GM21576 (cell line): Measurements from ENCODE around the gene MRPL9.
"Not testable (repeated sequence)": the region's sequence is repeated elsewhere in the genome, so short reads cannot be mapped to it uniquely, and the experiment has no call there.

ENCODE experiments used
- ATAC-seq: cut with Tn5 transposase; IDR thresholded peaks from one replicate; pipeline ENCODE4 v1.9.1; 2021; ENCODE audit warnings: mild to moderate bottlenecking, moderate library complexity; ENCODE audit not compliant: unreplicated experiment

The MRPL9 gene

GRCh38 chr1:151787689-151788088 is 24.4 kb upstream of the MRPL9 start:
- no peak for ATAC-seq

GRCh38 chr1:151783796-151784195 is 20.5 kb upstream of the MRPL9 start:
- ATAC-seq = no peak

- no peak for ATAC-seq
These were observed 19.4 kb upstream of the MRPL9 start for GRCh38 chr1:151782741-151783140.

GRCh38 chr1:151782026-151782425 is 18.7 kb upstream of the MRPL9 start:
- ATAC-seq = not testable (repeated sequence)

GRCh38 chr1:151780736-151781135 is 17.4 kb upstream of the MRPL9 start:
- ATAC-seq = not testable (repeated sequence)

- no peak for ATAC-seq
These were observed 16.6 kb upstream of the MRPL9 start for GRCh38 chr1:151779852-151780251.

GRCh38 chr1:151777317-151777716 is 14.0 kb upstream of the MRPL9 start:
- ATAC-seq = no peak

- no peak for ATAC-seq
These were observed 13.4 kb upstream of the MRPL9 start for GRCh38 chr1:151776665-151777062.

- ATAC-seq = no peak
These were observed 12.8 kb upstream of the MRPL9 start for GRCh38 chr1:151775894-151776664.

GRCh38 chr1:151774256-151774922 is 11.1 kb upstream of the MRPL9 start:
- ATAC-seq = no peak

- no peak for ATAC-seq
These were observed 10.4 kb upstream of the MRPL9 start for GRCh38 chr1:151773702-151774101.

- ATAC-seq = not testable (repeated sequence)
These were observed 6.0 kb upstream of the MRPL9 start for GRCh38 chr1:151769270-151769669.

GRCh38 chr1:151768351-151769066 is 5.2 kb upstream of the MRPL9 start:
- not testable (repeated sequence) for ATAC-seq

- ATAC-seq = no peak
These were observed 694 bp upstream of the MRPL9 start for GRCh38 chr1:151763990-151764389.

GRCh38 chr1:151760597-151761385 is 2.5 kb downstream of the MRPL9 start:
- no peak for ATAC-seq

- no peak for ATAC-seq
These were observed 4.1 kb downstream of the MRPL9 start for GRCh38 chr1:151759241-151759640.

GRCh38 chr1:151756291-151756690 is 7.0 kb downstream of the MRPL9 start:
- ATAC-seq = no peak

- no peak for ATAC-seq
These were observed 21.8 kb downstream of the MRPL9 start for GRCh38 chr1:151741516-151741915.

- ATAC-seq = no peak
These were observed 23.5 kb downstream of the MRPL9 start for GRCh38 chr1:151739590-151740355.

GRCh38 chr1:151737479-151737878 is 25.8 kb downstream of the MRPL9 start:
- no peak for ATAC-seq
